ENCODE data around the gene CLTRN. TPM values are rescaled to one million over a fixed set of nuclear protein-coding genes. Genes with fewer than 3 reads are reported as not detected.

CLTRN gene
- total and polyA plus RNA-seq, 2 donors (not counting 1 experiment from before 2014, with no cell fraction given) = 0.42 to 0.46 TPM

GRCh38 chrX:15601932-15602331, 62.7 kb downstream of the CLTRN start:
- H3K27me3 ChIP-seq (replicated peaks in 1 of 4; ENCODE audit: control extremely low read depth in 1 of 4, control insufficient read depth in 3 of 4, insufficient read depth in 4 of 4, low read length in 3 of 4) = peaks cover 0 to 11% (median 0%) of the 10 kb centered on the region in 4 experiments
- H3K9ac ChIP-seq (ENCODE audit: low read length) = no peak overlapping the region
- Mint-ChIP-seq H3K4me1 (no peaks in the 10 kb centered on the region), H3K27me3 (peaks cover 12% of the 10 kb centered on the region), H3K9me3 (ENCODE audit: insufficient read depth) (no peaks in the 10 kb centered on the region), H3K27ac (no peak overlapping the region), H3K4me3 (no peak overlapping the region)
- H3K79me2 ChIP-seq (ENCODE audit: control insufficient read depth, insufficient read depth, low read length) = no peaks in the 10 kb centered on the region
- no peaks in the 10 kb centered on the region for H3K4me1 ChIP-seq (ENCODE audit: control insufficient read depth in 2 of 2, insufficient read depth in 2 of 2, low read length in 2 of 2)
- ATAC-seq (ENCODE audit: low read depth) = no peak
- CTCF ChIA-PET = no interaction called here
- POLR2A ChIA-PET = no interaction called here
- no peak overlapping the region for H3K27ac ChIP-seq (ENCODE audit: low read length in 2 of 2)
- intact Hi-C loops (cut with micrococcal nuclease) = no loop called here
- TF ChIP-seq EZH2 (IDR thresholded peaks at IDR 0.05; ENCODE audit: borderline replicate concordance, insufficient read depth, low read depth, low read length, poor library complexity, severe bottlenecking) (no peak), CTCF (IDR thresholded peaks at IDR 0.05) (no peak)
- no peak overlapping the region for H3K4me2 ChIP-seq (replicated peaks; ENCODE audit: low read depth, low read length, poor library complexity, severe bottlenecking)
- H4K20me1 ChIP-seq (ENCODE audit: control insufficient read depth, insufficient read depth, low read length, poor library complexity, severe bottlenecking) = no peaks in the 10 kb centered on the region
- DNase-seq = no peak
- H3K36me3 ChIP-seq (replicated peaks in 1 of 2; ENCODE audit: control extremely low read depth in 1 of 2, control insufficient read depth in 1 of 2, extremely low read depth in 1 of 2, insufficient read depth in 2 of 2, low read length in 1 of 2) = no peaks in the 10 kb centered on the region
- no peaks in the 10 kb centered on the region for H3K9me3 ChIP-seq (ENCODE audit: control extremely low read depth in 1 of 3, control insufficient read depth in 2 of 3, insufficient read depth in 1 of 3, low read length in 2 of 3)
- WGBS (ENCODE audit: insufficient coverage) = 80% methylated on average over 1 of the region's 3 CpGs
- H3K4me3 ChIP-seq (ENCODE audit: control extremely low read depth in 1 of 5, extremely low read depth in 1 of 5, insufficient read depth in 1 of 5, low read depth in 2 of 5, low read length in 4 of 5) = no peak overlapping the region
- no peak overlapping the region for H2AFZ ChIP-seq (ENCODE audit: insufficient read depth, low read depth, low read length, poor library complexity, severe bottlenecking)

- Mint-ChIP-seq H3K27ac (no peak within 1 kb of the TSS), H3K4me1 (no peaks in the 10 kb centered on the region), H3K4me3 (no peak within 1 kb of the TSS), H3K9me3 (ENCODE audit: insufficient read depth) (no peaks in the 10 kb centered on the region), H3K27me3 (peaks cover 12% of the 10 kb centered on the region)
- no peaks in the 10 kb centered on the region for H3K79me2 ChIP-seq (ENCODE audit: control insufficient read depth, insufficient read depth, low read length)
- no peak for ATAC-seq (ENCODE audit: low read depth)
- H3K4me1 ChIP-seq (ENCODE audit: control insufficient read depth in 2 of 2, insufficient read depth in 2 of 2, low read length in 2 of 2) = no peaks in the 10 kb centered on the region
- no peak within 1 kb of the TSS for H2AFZ ChIP-seq (ENCODE audit: insufficient read depth, low read depth, low read length, poor library complexity, severe bottlenecking)
- ChIA-PET CTCF (no interaction called here), POLR2A (no interaction called here)
- intact Hi-C loops (cut with micrococcal nuclease) = no loop called here
- no peak within 1 kb of the TSS for H3K4me3 ChIP-seq (ENCODE audit: control extremely low read depth in 1 of 5, extremely low read depth in 1 of 5, insufficient read depth in 1 of 5, low read depth in 2 of 5, low read length in 4 of 5)
- peaks cover 0 to 5% (median 0%) of the 10 kb centered on the region in 4 experiments for H3K27me3 ChIP-seq (replicated peaks in 1 of 4; ENCODE audit: control extremely low read depth in 1 of 4, control insufficient read depth in 3 of 4, insufficient read depth in 4 of 4, low read length in 3 of 4)
- WGBS (ENCODE audit: insufficient coverage) = 80% methylated on average over 1 of the region's 4 CpGs
- H3K4me2 ChIP-seq (replicated peaks; ENCODE audit: low read depth, low read length, poor library complexity, severe bottlenecking) = no peak within 1 kb of the TSS
- H3K9me3 ChIP-seq (ENCODE audit: control extremely low read depth in 1 of 3, control insufficient read depth in 2 of 3, insufficient read depth in 1 of 3, low read length in 2 of 3) = no peaks in the 10 kb centered on the region
- no peak within 1 kb of the TSS for H3K27ac ChIP-seq (ENCODE audit: low read length in 2 of 2)
- no peak for DNase-seq
- no peaks in the 10 kb centered on the region for H4K20me1 ChIP-seq (ENCODE audit: control insufficient read depth, insufficient read depth, low read length, poor library complexity, severe bottlenecking)
- TF ChIP-seq EZH2 (IDR thresholded peaks at IDR 0.05; ENCODE audit: borderline replicate concordance, insufficient read depth, low read depth, low read length, poor library complexity, severe bottlenecking) (no peak), CTCF (IDR thresholded peaks at IDR 0.05) (no peak)
- H3K36me3 ChIP-seq (replicated peaks in 1 of 2; ENCODE audit: control extremely low read depth in 1 of 2, control insufficient read depth in 1 of 2, extremely low read depth in 1 of 2, insufficient read depth in 2 of 2, low read length in 1 of 2) = no peaks in the 10 kb centered on the region
- no peak within 1 kb of the TSS for H3K9ac ChIP-seq (ENCODE audit: low read length)
Observed at GRCh38 chrX:15600745-15601144, 63.9 kb downstream of the CLTRN start, which contains the start of gene ACE2. Gene ACE2 (minus strand): TSS chrX:15600960. CDS start chrX:15600911, 49 bp downstream.
